Sigmoid colon (tissue), 7 donors: Measurements from ENCODE around the gene CDC5L. TPM values are rescaled to one million over a fixed set of nuclear protein-coding genes. Genes with fewer than 3 reads are reported as not detected.

Experiments used
- DNase-seq: peaks from one replicate; pipeline ENCODE4 v3.0.0-alpha.2; 2019
- H3K27ac ChIP-seq, 4 donors: fragments of 200-600 bp; sonication (generic); one replicate each; pipeline ENCODE4 v1.5.1; 2016 to 2019; ENCODE audit warnings: mild to moderate bottlenecking in 1 of 4
- H3K27me3 ChIP-seq, 3 donors: fragments of 200-600 bp; sonication (generic); one replicate each; pipeline ENCODE4 v1.5.1; 2019; ENCODE audit warnings: mild to moderate bottlenecking in 1 of 3
- H3K36me3 ChIP-seq, 4 donors: fragments of 200-600 bp; sonication (generic); one replicate each; pipeline ENCODE4 v1.5.1; 2016 to 2019
- H3K4me1 ChIP-seq, 4 donors: fragments of 200-600 bp; sonication (generic); one replicate each; pipeline ENCODE4 v1.5.1; 2017 to 2019
- H3K4me3 ChIP-seq, 4 donors: fragments of 200-600 bp; sonication (generic); one replicate each; pipeline ENCODE4 v1.5.1; 2017 to 2019; ENCODE audit warnings: mild to moderate bottlenecking in 2 of 4, moderate library complexity in 1 of 4
- H3K9me3 ChIP-seq, 4 donors: fragments of 200-600 bp in 3 of 4; sonication (generic) in 3 of 4; one replicate each; pipeline versions ENCODE4 v1.5.1 to v1.6.1; 2013 to 2019
- EP300 ChIP-seq, 4 donors: sonication (generic); formaldehyde crosslinking; IDR thresholded peaks; one replicate each; pipeline ENCODE4 v1.6.1; 2017; ENCODE audit warnings: antibody characterized with exemption in 4 of 4
- POLR2A ChIP-seq, 2 donors: fragments of 450-650 bp; IDR thresholded peaks; one replicate each; pipeline ENCODE4 v1.6.1; 2016; ENCODE audit warnings: antibody characterized with exemption in 2 of 2, mild to moderate bottlenecking in 2 of 2, moderate library complexity in 2 of 2
- POLR2AphosphoS5 ChIP-seq, 4 donors: sonication (generic); formaldehyde crosslinking; IDR thresholded peaks; one replicate each; pipeline ENCODE4 v1.6.1; 2017; ENCODE audit warnings: antibody characterized with exemption in 4 of 4
- WGBS, 2 donors: extraction: QIAGEN DNeasy Blood & Tissue Kit; methylation state at CpG; one replicate each; pipeline ENCODE4 v1.1.7; 2013; 5-methylcytosine and 5-hydroxymethylcytosine counted together
- intact Hi-C: fragments of 100-400 bp; cut with DNase I; formaldehyde crosslinking; loops from one replicate; pipeline ENCODE4 v1.15.1; 2023
- polyA plus RNA-seq, 3 donors: library from polyadenylated mRNA; stranded (reverse); fragments of 200-250 nt; gene quantifications; one replicate each; pipeline ENCODE4 v1.2.3, GENCODE V29; 2013
- total RNA-seq, 4 donors: library from RNA; depleted of rRNA; stranded (reverse); fragments of >200 nt; gene quantifications; one replicate each; pipeline ENCODE4 v1.1.0, GENCODE V29; 2016
- TF ChIP-seq, protein P1 (sequence below), 4 experiments: fragments of 450-650 bp in 3 of 4; fragments of 200-600 bp in 1 of 4; IDR thresholded peaks; one replicate each; pipeline ENCODE4 v1.5.1; 2016 to 2019; ENCODE audit warnings: antibody characterized with exemption in 4 of 4, mild to moderate bottlenecking in 3 of 4, moderate library complexity in 2 of 4
- donor health status: healthy with polysubstance abuse.
- donor health status: Bipolar disorder and iron deficiency.
- donor health status: healthy.

The CDC5L gene
- total and polyA plus RNA-seq, 7 donors, result 6.6 to 24.6 (median 18.0) TPM

DNA sequence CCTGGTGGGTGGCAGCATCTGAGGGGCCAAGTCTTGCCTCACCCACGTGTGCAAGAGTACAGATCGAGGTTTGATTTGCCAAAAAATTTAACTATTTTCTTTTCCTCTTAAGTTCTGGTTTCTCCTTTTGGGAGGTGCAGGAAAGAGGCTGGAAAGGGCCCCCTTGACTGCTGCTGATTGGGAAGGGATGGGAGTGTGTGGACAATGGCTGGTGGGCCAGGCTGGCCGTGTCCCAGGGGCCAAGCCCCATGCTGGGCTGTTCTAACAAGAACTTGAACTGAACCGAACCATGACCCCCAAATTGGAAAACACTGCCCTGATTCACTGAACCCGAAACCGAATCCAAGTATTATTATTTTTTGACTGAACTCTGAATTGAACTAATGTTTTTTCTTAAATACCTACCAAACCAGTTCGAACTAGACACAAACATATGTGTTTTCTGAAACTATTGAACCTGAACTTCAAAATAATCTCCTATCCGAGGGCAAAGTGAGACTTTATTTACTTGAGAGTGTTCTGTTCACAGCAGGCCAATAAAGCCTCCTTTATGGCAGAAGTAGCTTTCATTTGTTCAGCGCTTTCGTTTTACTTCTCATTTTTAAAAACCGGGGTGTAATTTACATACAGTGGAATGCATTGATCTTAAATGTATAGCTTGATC lies 91.2 kb downstream of the CDC5L start:
- Histone ChIP-seq H3K27me3 (peaks cover 0 to 12% (median 0%) of the 10 kb centered on the region in 3 donors), H3K4me3 (no peak overlapping the region), H3K4me1 (peaks cover 0 to 14% (median 8%) of the 10 kb centered on the region in 4 donors), H3K36me3 (no peaks in the 10 kb centered on the region), H3K27ac (no peak overlapping the region), H3K9me3 (no peaks in the 10 kb centered on the region)
- WGBS, 2 donors, result 41 to 66% methylated on average over 11 of the region's 11 CpGs
- TF ChIP-seq, protein P1, sequence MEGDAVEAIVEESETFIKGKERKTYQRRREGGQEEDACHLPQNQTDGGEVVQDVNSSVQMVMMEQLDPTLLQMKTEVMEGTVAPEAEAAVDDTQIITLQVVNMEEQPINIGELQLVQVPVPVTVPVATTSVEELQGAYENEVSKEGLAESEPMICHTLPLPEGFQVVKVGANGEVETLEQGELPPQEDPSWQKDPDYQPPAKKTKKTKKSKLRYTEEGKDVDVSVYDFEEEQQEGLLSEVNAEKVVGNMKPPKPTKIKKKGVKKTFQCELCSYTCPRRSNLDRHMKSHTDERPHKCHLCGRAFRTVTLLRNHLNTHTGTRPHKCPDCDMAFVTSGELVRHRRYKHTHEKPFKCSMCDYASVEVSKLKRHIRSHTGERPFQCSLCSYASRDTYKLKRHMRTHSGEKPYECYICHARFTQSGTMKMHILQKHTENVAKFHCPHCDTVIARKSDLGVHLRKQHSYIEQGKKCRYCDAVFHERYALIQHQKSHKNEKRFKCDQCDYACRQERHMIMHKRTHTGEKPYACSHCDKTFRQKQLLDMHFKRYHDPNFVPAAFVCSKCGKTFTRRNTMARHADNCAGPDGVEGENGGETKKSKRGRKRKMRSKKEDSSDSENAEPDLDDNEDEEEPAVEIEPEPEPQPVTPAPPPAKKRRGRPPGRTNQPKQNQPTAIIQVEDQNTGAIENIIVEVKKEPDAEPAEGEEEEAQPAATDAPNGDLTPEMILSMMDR (IDR thresholded peaks at IDR 0.05), result no peak
- TF ChIP-seq POLR2A (IDR thresholded peaks at IDR 0.05) (no peak), EP300 (IDR thresholded peaks at IDR 0.05) (no peak)
- DNase-seq, result no peak
- intact Hi-C loops, result loop anchor here (5.0 kb wide), 4 partner anchors 179 to 1444 kb away; no protein-coding TSS in a partner anchor

DNA sequence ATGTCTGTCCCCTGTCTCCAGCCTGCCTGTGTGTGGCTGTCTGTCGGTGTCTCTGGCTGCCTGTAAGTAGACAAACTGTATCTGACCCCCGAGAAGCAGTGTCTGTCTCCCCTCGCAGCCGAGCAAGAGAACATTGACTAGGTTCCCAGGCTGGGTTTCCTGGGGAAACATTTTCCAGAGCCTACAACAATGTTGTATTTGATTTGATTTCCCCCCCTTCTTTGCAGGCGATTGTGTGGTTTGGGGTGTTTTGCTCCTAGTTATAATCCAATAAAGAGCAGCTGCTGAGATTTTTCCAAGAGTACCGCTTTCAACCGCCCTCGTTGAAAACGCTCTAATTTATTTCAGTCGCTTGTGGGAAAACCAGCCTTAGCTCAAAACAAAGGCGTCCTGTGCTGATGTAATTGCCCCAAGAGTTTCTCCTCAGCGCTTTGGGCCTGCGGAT lies 92.6 kb downstream of the CDC5L start:
- H3K36me3 ChIP-seq, result no peaks in the 10 kb centered on the region
- intact Hi-C loops, result no loop called here
- TF ChIP-seq, protein P1 (IDR thresholded peaks at IDR 0.05), result no peak
- TF ChIP-seq EP300 (IDR thresholded peaks at IDR 0.05) (no peak), POLR2A (IDR thresholded peaks at IDR 0.05) (no peak), POLR2AphosphoS5 (IDR thresholded peaks at IDR 0.05) (no peak)
- peaks cover 0 to 14% (median 8%) of the 10 kb centered on the region in 4 donors for H3K4me1 ChIP-seq
- WGBS, 2 donors, result 88 to 89% methylated on average over 13 of the region's 13 CpGs
- H3K9me3 ChIP-seq, result no peaks in the 10 kb centered on the region
- no peak overlapping the region for H3K4me3 ChIP-seq
- no peak overlapping the region for H3K27ac ChIP-seq
- DNase-seq, result no peak
- peaks cover 0 to 12% (median 0%) of the 10 kb centered on the region in 3 donors for H3K27me3 ChIP-seq

DNA sequence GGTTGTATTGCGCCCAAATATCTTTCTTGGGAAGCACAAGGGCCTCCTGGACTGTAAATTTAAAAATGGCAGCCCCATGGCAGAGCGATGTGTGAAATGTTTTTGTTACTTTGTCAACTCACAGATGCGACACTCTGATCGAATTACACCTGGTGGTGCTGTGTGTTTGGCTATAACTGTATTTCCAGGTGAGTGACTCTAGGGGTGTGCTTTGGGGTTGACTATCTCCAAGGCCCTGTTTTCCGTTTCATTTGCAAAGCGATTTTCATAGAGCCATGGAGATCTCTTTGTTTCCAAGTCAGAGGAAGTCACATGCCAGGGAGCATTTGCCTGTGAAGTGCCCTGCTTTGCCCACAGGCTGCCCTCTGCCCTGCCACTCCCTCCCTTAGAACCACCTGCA lies 93.5 kb downstream of the CDC5L start:
- no peak for TF ChIP-seq POLR2AphosphoS5 (IDR thresholded peaks at IDR 0.05)
- TF ChIP-seq, protein P1 (IDR thresholded peaks at IDR 0.05), result no peak
- no peak for TF ChIP-seq EP300 (IDR thresholded peaks at IDR 0.05)
- no peak for TF ChIP-seq POLR2A (IDR thresholded peaks at IDR 0.05)
- H3K4me3 ChIP-seq, result no peak overlapping the region
- peaks cover 0 to 5% (median 0%) of the 10 kb centered on the region in 3 donors for H3K27me3 ChIP-seq
- H3K36me3 ChIP-seq, result no peaks in the 10 kb centered on the region
- intact Hi-C loops, result no loop called here
- H3K4me1 ChIP-seq, result peaks cover 0 to 6% (median under 1%) of the 10 kb centered on the region in 4 donors
- 87 to 91% methylated on average over 6 of the region's 6 CpGs for WGBS, 2 donors
- no peaks in the 10 kb centered on the region for H3K9me3 ChIP-seq
- no peak for DNase-seq
- no peak overlapping the region for H3K27ac ChIP-seq

DNA sequence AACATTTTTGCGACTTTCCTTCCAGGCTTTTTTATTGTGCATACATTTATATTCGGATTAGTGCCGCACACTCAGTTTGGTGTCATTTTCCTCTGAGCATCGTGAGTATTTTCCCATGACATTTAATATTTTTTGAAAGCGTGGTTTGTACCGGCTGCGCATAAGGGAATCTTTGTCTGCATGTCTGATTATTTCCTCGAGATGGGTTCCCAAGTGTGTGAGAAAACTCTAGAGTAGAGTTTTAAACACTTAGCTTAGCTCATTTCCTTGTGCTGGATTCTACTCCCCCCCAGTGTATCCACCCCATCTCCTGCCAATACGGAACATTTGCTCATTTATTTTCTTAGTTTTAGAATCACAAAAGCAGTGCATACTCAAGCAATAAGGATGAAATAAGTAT lies 94.3 kb downstream of the CDC5L start:
- Histone ChIP-seq H3K27ac (no peak overlapping the region), H3K9me3 (no peaks in the 10 kb centered on the region), H3K4me3 (no peak overlapping the region), H3K36me3 (no peaks in the 10 kb centered on the region), H3K27me3 (no peaks in the 10 kb centered on the region), H3K4me1 (peaks cover 0 to 5% (median 0%) of the 10 kb centered on the region in 4 donors)
- DNase-seq, result no peak
- TF ChIP-seq POLR2AphosphoS5 (IDR thresholded peaks at IDR 0.05) (no peak), EP300 (IDR thresholded peaks at IDR 0.05) (no peak), POLR2A (IDR thresholded peaks at IDR 0.05) (no peak)
- TF ChIP-seq, protein P1 (IDR thresholded peaks at IDR 0.05), result no peak
- intact Hi-C loops, result no loop called here
- 94 to 96% methylated on average over 9 of the region's 9 CpGs for WGBS, 2 donors
